GM19324 (cell line): ENCODE data around the gene APOBEC2.

ENCODE experiments used
- ATAC-seq: cut with Tn5 transposase; IDR thresholded peaks from one replicate; pipeline ENCODE4 v1.9.1; 2021; ENCODE audit warnings: mild to moderate bottlenecking, moderate library complexity; ENCODE audit not compliant: unreplicated experiment, low FRiP score

APOBEC2 gene

GRCh38 chr6:41037107-41037900, 15.7 kb upstream of the APOBEC2 start:
- no peak for ATAC-seq

- ATAC-seq, result no peak
Observed at GRCh38 chr6:41038205-41038604, 14.8 kb upstream of the APOBEC2 start.

- no peak for ATAC-seq
Observed at GRCh38 chr6:41039060-41039998, 13.7 kb upstream of the APOBEC2 start, which contains the start of gene UNC5CL. UNC5CL (minus strand) TSS chr6:41039221; CDS start chr6:41035074, 4,147 bp downstream.

- ATAC-seq, result no peak
Observed at GRCh38 chr6:41040101-41040939, 12.7 kb upstream of the APOBEC2 start.

- ATAC-seq, result no peak
Observed at GRCh38 chr6:41040940-41041536, 12.0 kb upstream of the APOBEC2 start.

- no peak for ATAC-seq
Observed at GRCh38 chr6:41042226-41043055, 10.6 kb upstream of the APOBEC2 start, which contains the start of gene TSPO2. TSPO2 (plus strand) TSS chr6:41042467; CDS start chr6:41042986, 519 bp downstream.

GRCh38 chr6:41043151-41043550, 9.9 kb upstream of the APOBEC2 start:
- no peak for ATAC-seq

GRCh38 chr6:41045664-41046063, 7.3 kb upstream of the APOBEC2 start:
- no peak for ATAC-seq

GRCh38 chr6:41046084-41046483, 6.9 kb upstream of the APOBEC2 start:
- no peak for ATAC-seq

GRCh38 chr6:41047306-41047705, 5.7 kb upstream of the APOBEC2 start:
- no peak for ATAC-seq

GRCh38 chr6:41047745-41048732, 5.0 kb upstream of the APOBEC2 start:
- no peak for ATAC-seq

- ATAC-seq, result no peak
Observed at GRCh38 chr6:41049521-41049920, 3.5 kb upstream of the APOBEC2 start.

- no peak for ATAC-seq
Observed at GRCh38 chr6:41049955-41050354, 3.0 kb upstream of the APOBEC2 start.

GRCh38 chr6:41050536-41050935, 2.5 kb upstream of the APOBEC2 start:
- no peak for ATAC-seq

GRCh38 chr6:41051873-41052272, 1.1 kb upstream of the APOBEC2 start:
- ATAC-seq, result no peak

GRCh38 chr6:41054511-41054910, 1.5 kb downstream of the APOBEC2 start:
- no peak for ATAC-seq

- no peak for ATAC-seq
Observed at GRCh38 chr6:41055149-41055548, 2.1 kb downstream of the APOBEC2 start.
